Measurements from ENCODE around the gene ARHGAP25.

Gene ARHGAP25

DNA sequence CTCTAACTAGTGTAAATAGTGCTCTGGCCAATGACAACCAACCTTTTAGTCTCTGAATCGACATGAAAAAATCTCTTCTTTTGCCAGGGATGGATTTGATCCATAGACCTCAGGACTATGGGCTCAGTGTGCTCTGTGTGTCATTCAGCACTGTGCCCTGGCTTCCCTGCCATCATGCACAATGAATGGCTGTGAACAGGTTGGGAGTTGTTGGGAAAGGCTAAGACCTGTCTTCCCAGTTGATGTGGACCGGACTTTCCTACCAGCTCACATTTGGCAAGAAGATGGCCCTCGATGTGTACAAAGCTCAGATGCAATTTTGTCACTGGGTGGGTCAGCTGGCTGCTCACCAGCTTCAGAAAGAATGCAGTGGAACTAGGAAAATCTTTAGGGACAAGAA lies 26.0 kb upstream of the ARHGAP25 start:
- Mint-ChIP-seq H3K4me3 (no peak overlapping the region), H3K4me1 (ENCODE audit: low read depth) (peaks cover 20% of the 10 kb centered on the region), H3K27me3 (ENCODE audit: low read depth) (peaks cover 20% of the 10 kb centered on the region), H3K36me3 (ENCODE audit: low read depth) (no peaks in the 10 kb centered on the region), H3K9me3 (no peaks in the 10 kb centered on the region), H3K27ac (no peak overlapping the region)
- DNase-seq (ENCODE audit: low spot score), result no peak

DNA sequence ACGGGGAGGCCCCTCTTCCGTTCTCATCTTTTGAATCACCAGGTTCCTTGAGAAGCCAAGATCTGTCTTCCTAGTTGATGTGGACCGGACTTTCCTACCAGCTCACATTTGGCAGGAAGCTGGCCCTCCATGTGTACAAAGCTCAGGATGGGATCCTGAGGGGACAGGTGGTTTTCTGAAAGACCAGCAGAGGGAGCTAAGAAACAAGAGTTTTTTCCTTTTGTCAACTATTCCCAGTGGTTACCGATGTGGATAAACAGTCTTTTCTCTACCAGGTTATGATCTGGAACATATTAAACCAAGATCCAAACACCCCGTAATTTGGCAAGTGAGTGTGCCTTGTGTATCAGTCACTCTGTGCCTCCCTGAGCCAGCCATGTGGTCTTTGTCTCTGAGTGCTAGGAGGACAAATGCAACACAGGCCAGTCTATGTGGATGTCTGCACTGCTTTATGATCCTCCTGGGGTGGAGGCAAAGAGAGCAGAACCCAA lies 25.1 kb upstream of the ARHGAP25 start:
- H3K4me3 Mint-ChIP-seq, result no peak overlapping the region
- no peak for DNase-seq (ENCODE audit: low spot score)
- H3K4me1 Mint-ChIP-seq (ENCODE audit: low read depth), result peaks cover 28% of the 10 kb centered on the region
- no peaks in the 10 kb centered on the region for H3K9me3 Mint-ChIP-seq
- peaks cover 3% of the 10 kb centered on the region for H3K36me3 Mint-ChIP-seq (ENCODE audit: low read depth)
- H3K27ac Mint-ChIP-seq, result peak overlapping the region; percentile 8
- peaks cover 18% of the 10 kb centered on the region for H3K27me3 Mint-ChIP-seq (ENCODE audit: low read depth)

- H3K4me1 Mint-ChIP-seq (ENCODE audit: low read depth), result peaks cover 36% of the 10 kb centered on the region
- no peak for DNase-seq (ENCODE audit: low spot score)
- H3K4me3 Mint-ChIP-seq, result no peak overlapping the region
- H3K36me3 Mint-ChIP-seq (ENCODE audit: low read depth), result peaks cover 3% of the 10 kb centered on the region
- no peaks in the 10 kb centered on the region for H3K9me3 Mint-ChIP-seq
- peaks cover 14% of the 10 kb centered on the region for H3K27me3 Mint-ChIP-seq (ENCODE audit: low read depth)
- H3K27ac Mint-ChIP-seq, result no peak overlapping the region
Observed at GRCh38 chr2:68710336-68710735, 24.3 kb upstream of the ARHGAP25 start.

GRCh38 chr2:68710756-68711155 lies 23.9 kb upstream of the ARHGAP25 start:
- peaks cover 3% of the 10 kb centered on the region for H3K36me3 Mint-ChIP-seq (ENCODE audit: low read depth)
- H3K27me3 Mint-ChIP-seq (ENCODE audit: low read depth), result peaks cover 13% of the 10 kb centered on the region
- no peak overlapping the region for H3K27ac Mint-ChIP-seq
- peaks cover 41% of the 10 kb centered on the region for H3K4me1 Mint-ChIP-seq (ENCODE audit: low read depth)
- no peak overlapping the region for H3K4me3 Mint-ChIP-seq
- no peaks in the 10 kb centered on the region for H3K9me3 Mint-ChIP-seq
- DNase-seq (ENCODE audit: low spot score), result no peak

GRCh38 chr2:68714866-68715265 lies 19.7 kb upstream of the ARHGAP25 start:
- Mint-ChIP-seq H3K9me3 (no peaks in the 10 kb centered on the region), H3K27ac (peak overlapping the region; percentile 66), H3K27me3 (ENCODE audit: low read depth) (no peaks in the 10 kb centered on the region), H3K4me3 (peak overlapping the region; percentile 45), H3K4me1 (ENCODE audit: low read depth) (peaks cover 75% of the 10 kb centered on the region), H3K36me3 (ENCODE audit: low read depth) (peaks cover 5% of the 10 kb centered on the region)
- DNase-seq (ENCODE audit: low spot score), result no peak

- DNase-seq (ENCODE audit: low spot score), result no peak
- peak overlapping the region; percentile 76 for H3K27ac Mint-ChIP-seq
- no peaks in the 10 kb centered on the region for H3K27me3 Mint-ChIP-seq (ENCODE audit: low read depth)
- H3K36me3 Mint-ChIP-seq (ENCODE audit: low read depth), result peaks cover 5% of the 10 kb centered on the region
- H3K4me1 Mint-ChIP-seq (ENCODE audit: low read depth), result peaks cover 78% of the 10 kb centered on the region
- peak overlapping the region; percentile 61 for H3K4me3 Mint-ChIP-seq
- H3K9me3 Mint-ChIP-seq, result no peaks in the 10 kb centered on the region
Observed at GRCh38 chr2:68715353-68716041, 19.1 kb upstream of the ARHGAP25 start.

DNA sequence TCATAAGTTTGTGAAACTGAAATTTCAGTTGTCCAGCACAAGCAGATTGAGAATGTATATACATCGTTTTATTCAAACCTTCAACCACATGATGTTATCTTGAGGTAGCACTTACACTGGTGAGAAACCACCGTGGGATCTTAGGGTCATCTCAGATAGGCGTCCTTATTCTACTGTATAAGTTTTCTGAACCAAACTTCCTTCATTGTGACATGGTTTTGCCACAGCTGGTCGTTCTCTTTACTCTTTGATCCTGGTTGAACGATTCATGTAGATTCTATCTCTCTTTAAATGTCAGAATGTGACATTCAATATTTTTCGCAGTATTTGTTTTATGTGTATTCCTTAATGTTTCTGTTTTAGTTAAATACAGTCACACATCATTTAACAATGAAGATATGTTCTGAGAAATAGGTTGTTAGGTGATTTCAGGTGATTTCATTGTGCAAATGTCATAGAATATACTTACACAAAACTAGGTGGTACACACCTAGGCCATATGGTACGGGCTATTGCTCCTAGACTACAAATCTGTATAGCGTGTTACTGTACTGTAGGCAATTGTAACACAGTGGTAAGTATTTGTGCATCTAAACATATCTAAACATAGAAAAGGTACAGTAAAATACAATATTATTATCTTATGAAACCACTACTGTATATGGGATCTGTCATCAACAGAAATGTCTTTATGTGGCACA lies 17.9 kb upstream of the ARHGAP25 start:
- Mint-ChIP-seq H3K9me3 (no peaks in the 10 kb centered on the region), H3K4me1 (ENCODE audit: low read depth) (peaks cover 82% of the 10 kb centered on the region), H3K27ac (peak overlapping the region; percentile 76), H3K4me3 (peak overlapping the region; percentile 61), H3K27me3 (ENCODE audit: low read depth) (no peaks in the 10 kb centered on the region), H3K36me3 (ENCODE audit: low read depth) (peaks cover 5% of the 10 kb centered on the region)
- DNase-seq (ENCODE audit: low spot score), result no peak

DNA sequence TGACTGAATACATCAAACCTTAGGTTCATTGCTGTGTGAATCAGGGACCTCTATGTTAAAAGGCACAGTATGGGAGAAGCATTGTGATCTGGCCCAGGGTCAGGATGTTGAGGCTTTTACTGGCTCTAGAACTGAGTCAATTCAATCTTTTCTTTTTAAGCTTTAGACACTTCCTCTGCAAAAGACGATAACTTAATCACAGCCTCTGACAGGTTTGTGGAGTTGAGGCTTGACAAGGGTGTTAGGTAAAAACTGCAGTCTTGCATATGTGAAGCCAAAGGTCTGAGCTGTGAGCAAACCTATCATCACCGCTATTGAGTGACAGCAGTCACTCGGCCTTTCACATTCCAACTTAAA lies 17.3 kb upstream of the ARHGAP25 start:
- Mint-ChIP-seq H3K27ac (peak overlapping the region; percentile 76), H3K27me3 (ENCODE audit: low read depth) (no peaks in the 10 kb centered on the region), H3K9me3 (no peaks in the 10 kb centered on the region), H3K4me3 (peak overlapping the region; percentile 46), H3K4me1 (ENCODE audit: low read depth) (peaks cover 87% of the 10 kb centered on the region), H3K36me3 (ENCODE audit: low read depth) (peaks cover 5% of the 10 kb centered on the region)
- DNase-seq (ENCODE audit: low spot score), result peak; percentile 74

- H3K9me3 Mint-ChIP-seq, result no peaks in the 10 kb centered on the region
- peak overlapping the region; percentile 86 for H3K4me3 Mint-ChIP-seq
- DNase-seq (ENCODE audit: low spot score), result peak; percentile 58
- H3K27ac Mint-ChIP-seq, result peak overlapping the region; percentile 95
- H3K27me3 Mint-ChIP-seq (ENCODE audit: low read depth), result no peaks in the 10 kb centered on the region
- H3K4me1 Mint-ChIP-seq (ENCODE audit: low read depth), result peaks cover 94% of the 10 kb centered on the region
- H3K36me3 Mint-ChIP-seq (ENCODE audit: low read depth), result peaks cover 2% of the 10 kb centered on the region
Observed at GRCh38 chr2:68719912-68720311, 14.7 kb upstream of the ARHGAP25 start.

DNA sequence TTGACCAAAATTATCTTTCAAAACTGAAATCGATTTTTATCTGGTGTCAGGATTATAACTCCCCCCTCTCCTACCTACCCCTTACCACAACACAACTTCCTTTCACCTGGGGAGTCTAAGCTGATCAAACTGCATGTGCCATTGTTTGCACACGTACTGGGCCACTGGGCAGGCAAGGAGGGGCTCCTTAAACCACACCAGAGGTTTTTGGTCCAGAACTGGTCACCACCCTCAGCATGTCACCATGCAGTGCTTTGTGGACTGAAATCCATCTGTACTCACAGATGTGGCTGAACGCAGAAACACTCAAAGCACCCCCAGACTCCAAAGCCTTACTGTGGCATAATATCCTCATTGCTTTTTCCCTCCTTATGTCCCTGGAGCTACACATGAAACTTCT lies 13.9 kb upstream of the ARHGAP25 start:
- Mint-ChIP-seq H3K4me1 (ENCODE audit: low read depth) (peaks cover 92% of the 10 kb centered on the region), H3K9me3 (no peaks in the 10 kb centered on the region), H3K4me3 (peak overlapping the region; percentile 86), H3K27ac (peak overlapping the region; percentile 95), H3K27me3 (ENCODE audit: low read depth) (no peaks in the 10 kb centered on the region), H3K36me3 (ENCODE audit: low read depth) (peaks cover 2% of the 10 kb centered on the region)
- no peak for DNase-seq (ENCODE audit: low spot score)

- Mint-ChIP-seq H3K36me3 (ENCODE audit: low read depth) (no peaks in the 10 kb centered on the region), H3K27ac (peak overlapping the region; percentile 95), H3K4me1 (ENCODE audit: low read depth) (peaks cover 92% of the 10 kb centered on the region), H3K4me3 (peak overlapping the region; percentile 86), H3K27me3 (ENCODE audit: low read depth) (no peaks in the 10 kb centered on the region), H3K9me3 (no peaks in the 10 kb centered on the region)
- DNase-seq (ENCODE audit: low spot score), result no peak
Observed at GRCh38 chr2:68721482-68722101, 13.0 kb upstream of the ARHGAP25 start.

GRCh38 chr2:68722712-68723111 lies 11.9 kb upstream of the ARHGAP25 start:
- H3K27me3 Mint-ChIP-seq (ENCODE audit: low read depth), result no peaks in the 10 kb centered on the region
- peaks cover 92% of the 10 kb centered on the region for H3K4me1 Mint-ChIP-seq (ENCODE audit: low read depth)
- no peaks in the 10 kb centered on the region for H3K36me3 Mint-ChIP-seq (ENCODE audit: low read depth)
- peak overlapping the region; percentile 33 for H3K4me3 Mint-ChIP-seq
- H3K27ac Mint-ChIP-seq, result no peak overlapping the region
- H3K9me3 Mint-ChIP-seq, result no peaks in the 10 kb centered on the region
- no peak for DNase-seq (ENCODE audit: low spot score)

DNA sequence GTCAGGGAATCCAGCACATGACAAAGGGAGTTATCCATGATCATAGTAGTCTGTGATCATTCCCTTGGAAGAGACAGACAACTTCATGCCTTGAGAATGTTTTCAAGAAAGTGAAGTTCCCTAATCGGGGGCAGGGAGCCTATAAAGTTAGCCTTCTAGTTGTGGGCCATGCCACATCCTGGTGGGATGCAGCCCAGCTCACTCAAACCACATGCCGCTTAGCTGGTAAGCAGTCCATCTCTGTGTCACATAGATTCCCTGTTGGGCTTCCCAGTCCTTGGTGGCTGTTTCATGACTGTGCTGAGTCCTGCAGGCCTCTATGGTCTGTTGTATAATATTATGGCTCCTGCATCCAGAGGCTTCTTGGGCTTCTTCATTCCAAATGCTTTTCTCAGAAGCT lies 11.4 kb upstream of the ARHGAP25 start:
- no peaks in the 10 kb centered on the region for H3K36me3 Mint-ChIP-seq (ENCODE audit: low read depth)
- H3K27me3 Mint-ChIP-seq (ENCODE audit: low read depth), result no peaks in the 10 kb centered on the region
- H3K4me3 Mint-ChIP-seq, result peak overlapping the region; percentile 33
- no peak overlapping the region for H3K27ac Mint-ChIP-seq
- DNase-seq (ENCODE audit: low spot score), result no peak
- no peaks in the 10 kb centered on the region for H3K9me3 Mint-ChIP-seq
- peaks cover 90% of the 10 kb centered on the region for H3K4me1 Mint-ChIP-seq (ENCODE audit: low read depth)

DNA sequence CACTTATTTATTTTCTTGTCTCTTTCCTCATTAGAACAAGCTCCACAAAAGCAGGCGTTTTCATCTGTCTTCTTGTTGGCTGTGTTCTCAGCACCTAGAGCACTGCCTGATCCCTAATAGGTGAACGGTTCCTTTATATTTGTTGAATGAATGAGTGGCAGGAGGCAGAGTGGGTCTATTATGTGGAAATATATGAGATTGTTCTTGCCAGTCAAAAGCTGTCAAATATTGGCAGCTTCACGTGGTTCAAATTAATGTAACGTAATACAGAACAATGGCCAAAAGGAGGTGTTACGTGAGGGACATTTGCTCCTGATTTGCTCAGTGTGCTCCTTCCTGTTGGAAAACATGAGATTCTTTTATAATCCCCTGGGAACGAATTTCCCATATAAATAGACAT lies 8.5 kb upstream of the ARHGAP25 start:
- Mint-ChIP-seq H3K9me3 (no peaks in the 10 kb centered on the region), H3K27me3 (ENCODE audit: low read depth) (no peaks in the 10 kb centered on the region), H3K4me1 (ENCODE audit: low read depth) (peaks cover 76% of the 10 kb centered on the region), H3K4me3 (peak overlapping the region; percentile 61), H3K27ac (peak overlapping the region; percentile 85), H3K36me3 (ENCODE audit: low read depth) (no peaks in the 10 kb centered on the region)
- no peak for DNase-seq (ENCODE audit: low spot score)

All from T-helper 2 cell treated with Interferon-gamma antibody and Interleukin-4, amounts not matched to agents 5 μg/mL and 100 μg/mL, for 36 hours (primary cell).